HG03354 (cell line): ENCODE data around the gene TMEM181.
"Not testable (repeated sequence)": the region's sequence is repeated elsewhere in the genome, so short reads cannot be mapped to it uniquely, and the experiment has no call there.

Source experiments
- ATAC-seq: cut with Tn5 transposase; IDR thresholded peaks from one replicate; pipeline ENCODE4 v1.9.1; 2021; ENCODE audit warnings: mild to moderate bottlenecking; ENCODE audit not compliant: unreplicated experiment, poor library complexity, severe bottlenecking

The TMEM181 gene, protein sequence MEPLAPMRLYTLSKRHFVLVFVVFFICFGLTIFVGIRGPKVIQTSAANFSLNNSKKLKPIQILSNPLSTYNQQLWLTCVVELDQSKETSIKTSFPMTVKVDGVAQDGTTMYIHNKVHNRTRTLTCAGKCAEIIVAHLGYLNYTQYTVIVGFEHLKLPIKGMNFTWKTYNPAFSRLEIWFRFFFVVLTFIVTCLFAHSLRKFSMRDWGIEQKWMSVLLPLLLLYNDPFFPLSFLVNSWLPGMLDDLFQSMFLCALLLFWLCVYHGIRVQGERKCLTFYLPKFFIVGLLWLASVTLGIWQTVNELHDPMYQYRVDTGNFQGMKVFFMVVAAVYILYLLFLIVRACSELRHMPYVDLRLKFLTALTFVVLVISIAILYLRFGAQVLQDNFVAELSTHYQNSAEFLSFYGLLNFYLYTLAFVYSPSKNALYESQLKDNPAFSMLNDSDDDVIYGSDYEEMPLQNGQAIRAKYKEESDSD

DNA sequence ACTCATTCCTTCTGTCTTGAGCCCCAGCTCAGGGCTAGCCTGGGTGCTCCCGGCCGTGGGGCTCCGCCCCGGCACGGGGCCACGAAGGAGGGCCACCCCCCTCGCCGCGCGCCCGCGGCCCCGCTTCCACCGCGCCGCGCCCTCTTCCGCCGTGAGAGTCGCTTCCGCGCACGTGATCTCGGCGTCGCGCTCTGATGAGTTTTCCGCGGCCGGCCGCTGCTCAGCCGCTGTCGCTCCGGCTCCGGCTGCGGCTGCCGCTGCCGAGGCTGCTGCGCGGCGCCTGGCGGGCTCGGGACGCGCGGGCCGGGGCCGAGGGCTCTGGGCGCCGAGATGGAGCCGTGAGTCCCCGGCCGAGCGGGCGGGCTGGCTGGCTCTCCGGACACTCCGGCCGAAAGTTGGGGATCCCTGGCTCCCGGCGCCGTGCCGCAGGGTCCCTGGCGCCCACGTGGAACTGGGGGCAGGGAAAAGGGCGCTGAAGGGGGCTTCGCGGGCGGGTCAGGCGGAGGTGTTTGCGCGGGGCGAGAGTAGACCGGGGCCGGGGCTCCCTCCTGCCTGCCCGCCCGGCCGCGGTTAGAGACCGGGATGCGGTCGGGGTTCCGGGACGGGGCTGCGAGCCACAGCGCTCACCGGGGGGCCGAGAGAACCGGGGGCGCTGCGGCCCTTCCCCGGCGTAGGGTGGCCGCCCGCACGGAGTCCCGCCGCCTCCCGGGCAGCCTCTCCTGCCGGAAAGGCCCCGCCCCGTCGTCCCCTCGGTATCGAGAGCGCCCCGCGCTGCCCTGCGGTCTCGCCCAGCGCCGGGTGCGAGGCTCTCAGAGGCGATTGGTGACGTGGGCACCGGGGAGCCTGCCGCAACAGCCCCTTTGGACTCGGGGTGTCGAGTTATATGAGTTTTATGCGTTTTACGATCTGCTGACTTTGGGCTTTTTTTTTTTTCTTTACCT, at the start of gene TMEM181:
Gene TMEM181, plus strand, starts transcription at position 197 of the 941 bp plus-strand sequence. Its CDS starts 134 bp downstream, at position 331.
- ATAC-seq, result peak; percentile 90

DNA sequence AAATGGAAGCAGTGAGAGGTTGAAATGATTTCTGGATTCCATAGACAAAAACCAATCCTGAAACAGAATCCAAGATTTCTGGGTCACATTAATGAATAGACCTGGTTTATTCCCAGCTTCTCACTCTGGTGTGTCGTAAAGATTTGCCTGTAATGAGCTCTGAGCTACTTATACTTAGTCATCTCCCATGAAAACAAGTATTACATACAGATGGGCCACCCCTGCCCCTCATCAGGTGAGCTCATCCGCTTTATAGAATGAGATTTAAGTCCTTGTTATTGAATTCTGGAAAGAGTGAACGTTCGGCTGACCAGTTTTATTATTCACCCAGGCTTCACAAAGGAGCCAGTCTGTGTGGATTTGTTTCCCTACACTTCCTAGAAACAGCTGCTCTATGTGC, 47.1 kb upstream of the TMEM181 start:
- no peak for ATAC-seq

DNA sequence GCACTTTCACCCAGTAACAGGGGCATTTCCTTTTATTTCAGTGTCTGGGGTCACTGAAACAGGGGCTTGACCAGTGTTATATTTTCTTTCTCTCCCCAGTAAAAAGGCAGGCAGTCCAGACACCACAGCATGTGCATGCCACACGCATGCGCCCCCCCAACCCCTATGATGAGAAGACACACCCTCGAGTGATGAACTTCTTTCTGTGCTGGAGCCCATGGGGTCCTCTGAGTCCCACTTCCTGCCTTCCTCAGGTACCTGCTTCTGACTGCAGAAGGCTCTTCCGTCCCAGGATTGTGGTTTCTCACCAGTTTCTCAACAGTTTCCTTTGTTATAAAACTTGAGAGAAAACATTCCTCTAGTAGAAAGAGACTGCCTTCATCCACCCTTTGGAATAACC, 45.7 kb upstream of the TMEM181 start:
- no peak for ATAC-seq

DNA sequence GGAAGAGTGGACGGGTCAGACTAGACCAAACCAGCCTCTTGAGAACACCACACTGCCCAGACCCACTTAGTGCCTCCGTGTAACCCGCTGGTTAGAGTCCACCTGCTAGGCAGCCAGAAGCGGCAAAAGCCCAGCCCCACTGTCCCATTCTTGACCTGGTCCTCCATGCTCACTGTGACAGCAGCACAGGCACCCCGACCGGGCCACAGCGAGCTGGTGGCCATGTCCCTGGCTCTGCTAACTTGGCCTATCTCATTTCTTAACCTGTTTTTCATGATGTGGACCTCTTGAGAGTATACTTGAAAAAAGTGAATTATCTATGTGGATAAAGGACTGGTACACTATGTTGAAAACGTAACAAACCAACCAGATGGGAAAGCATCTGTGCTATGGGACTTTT, 44.9 kb upstream of the TMEM181 start:
- no peak for ATAC-seq

DNA sequence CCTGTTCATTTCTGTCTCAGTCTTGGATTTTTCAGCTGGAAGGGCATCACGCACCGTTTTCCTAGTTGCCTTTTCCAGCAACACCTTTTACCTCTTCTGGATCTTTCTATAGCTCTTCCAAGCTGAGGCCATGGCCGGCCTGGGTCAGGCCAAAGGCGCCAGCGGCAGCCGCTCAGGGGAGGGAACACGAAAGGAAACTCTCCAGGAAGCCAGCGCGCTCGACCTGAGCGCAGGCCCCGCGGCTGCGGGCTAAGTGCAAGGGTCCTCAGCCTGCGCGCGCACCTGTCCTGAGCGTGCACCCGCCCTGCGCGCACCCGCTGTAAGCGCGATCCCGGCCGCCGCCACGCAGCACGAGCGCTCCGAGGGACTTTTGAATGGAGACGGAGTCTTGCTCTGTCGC, 43.8 kb upstream of the TMEM181 start:
- ATAC-seq, result no peak

DNA sequence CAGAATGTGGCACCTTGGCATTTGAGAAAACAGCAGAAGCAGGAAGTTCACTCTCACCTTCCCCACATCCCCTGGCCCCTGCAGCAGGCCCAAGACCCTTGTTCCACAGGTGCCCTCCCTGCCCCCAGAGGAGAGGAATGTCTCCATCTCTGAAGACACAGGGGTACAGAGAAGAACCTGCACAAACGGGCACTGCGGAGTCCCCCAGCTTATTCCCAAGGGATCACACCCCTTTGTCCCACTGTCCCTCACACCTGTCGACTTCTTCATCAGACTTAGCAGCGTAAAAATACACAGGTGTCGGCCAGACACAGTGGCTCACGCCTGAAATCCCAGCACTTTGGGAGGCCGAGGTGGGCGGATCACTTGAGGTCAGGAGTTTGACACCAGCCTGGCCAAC, 42.9 kb upstream of the TMEM181 start:
- ATAC-seq, result no peak

DNA sequence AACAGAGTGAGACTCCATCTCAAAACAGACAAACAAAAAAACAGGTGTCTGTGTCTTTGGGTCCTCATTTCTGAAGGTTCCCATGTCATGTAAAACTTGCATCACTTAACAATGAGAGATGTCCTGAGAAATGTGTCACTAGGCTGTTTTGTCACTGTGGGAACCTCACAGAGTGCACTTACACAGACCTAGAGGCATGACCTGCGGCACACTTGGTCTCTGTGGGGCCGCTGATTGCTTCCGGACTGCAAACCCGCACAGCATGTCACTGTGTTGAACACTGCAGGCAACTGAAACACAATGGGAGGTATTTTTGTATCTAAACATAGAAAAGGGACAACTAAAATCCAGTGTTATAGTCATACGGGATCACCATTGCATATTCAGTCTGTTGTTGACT, 42.3 kb upstream of the TMEM181 start:
- peak; percentile 79 for ATAC-seq

DNA sequence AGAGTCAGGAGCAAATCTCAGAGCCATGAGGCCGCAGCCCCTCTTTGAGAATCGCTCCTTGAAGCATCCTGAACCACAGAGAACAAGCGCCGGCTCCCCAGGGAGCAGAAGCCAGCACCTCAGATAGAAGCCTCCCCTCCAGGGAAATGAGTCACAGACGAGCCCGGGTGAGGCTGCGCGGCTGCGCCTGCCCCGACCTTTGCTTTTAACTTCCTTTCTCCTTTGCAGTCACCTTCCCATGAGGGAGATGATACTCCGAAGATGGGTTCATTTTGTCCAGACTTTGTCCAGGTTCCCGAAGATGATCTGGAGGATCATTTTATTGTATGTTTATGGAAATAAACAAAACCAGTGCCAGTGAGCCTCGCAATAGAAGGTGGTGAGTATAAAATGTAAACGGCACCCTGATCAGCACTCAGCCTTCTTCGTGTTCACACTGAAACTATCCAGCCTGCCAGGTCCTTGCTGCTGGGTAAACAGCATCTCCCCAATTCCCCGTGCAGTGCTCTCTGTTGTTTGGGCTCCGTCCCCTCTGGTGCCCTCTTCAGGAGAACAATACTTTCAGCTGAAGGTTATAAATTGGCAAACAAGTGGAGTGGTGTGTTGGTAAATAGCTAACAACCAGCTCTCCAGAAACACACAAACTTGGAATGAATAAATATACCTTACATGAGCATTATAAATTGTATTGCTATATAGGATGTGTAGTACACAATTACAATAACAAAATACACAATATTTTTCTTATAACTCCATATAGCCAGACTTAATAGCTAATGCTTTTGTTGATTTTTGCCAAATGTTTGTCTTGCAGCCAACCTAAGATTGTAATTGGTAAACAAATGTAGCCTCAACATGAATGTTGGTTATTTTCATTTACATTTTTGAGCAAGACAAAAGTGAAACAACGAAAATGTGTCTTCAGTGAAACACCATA, 41.4 kb upstream of the TMEM181 start:
- peak; percentile 71 for ATAC-seq

GRCh38 chr6:158519300-158519699, 40.6 kb upstream of the TMEM181 start:
- no peak for ATAC-seq

GRCh38 chr6:158519761-158520160, 40.1 kb upstream of the TMEM181 start:
- no peak for ATAC-seq

DNA sequence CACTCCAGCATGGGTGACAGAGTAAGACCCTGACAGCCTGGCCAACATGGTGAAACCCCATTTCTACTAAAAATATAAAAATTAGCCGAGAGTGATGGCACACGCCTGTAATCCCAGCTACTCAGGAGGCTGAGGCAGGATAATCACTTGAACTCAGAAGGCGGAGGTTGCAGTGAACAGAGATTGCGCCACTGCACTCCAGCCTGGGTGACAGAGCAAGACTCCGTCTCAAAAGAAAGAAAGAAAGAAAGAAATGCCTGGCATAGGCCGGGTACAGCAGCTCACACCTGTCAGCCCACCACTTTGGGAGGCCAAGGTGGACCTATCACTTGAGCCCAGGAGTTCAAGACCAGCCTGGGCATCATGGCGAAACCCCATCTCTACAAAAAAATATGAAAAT, 38.9 kb upstream of the TMEM181 start:
- not testable (repeated sequence) for ATAC-seq

DNA sequence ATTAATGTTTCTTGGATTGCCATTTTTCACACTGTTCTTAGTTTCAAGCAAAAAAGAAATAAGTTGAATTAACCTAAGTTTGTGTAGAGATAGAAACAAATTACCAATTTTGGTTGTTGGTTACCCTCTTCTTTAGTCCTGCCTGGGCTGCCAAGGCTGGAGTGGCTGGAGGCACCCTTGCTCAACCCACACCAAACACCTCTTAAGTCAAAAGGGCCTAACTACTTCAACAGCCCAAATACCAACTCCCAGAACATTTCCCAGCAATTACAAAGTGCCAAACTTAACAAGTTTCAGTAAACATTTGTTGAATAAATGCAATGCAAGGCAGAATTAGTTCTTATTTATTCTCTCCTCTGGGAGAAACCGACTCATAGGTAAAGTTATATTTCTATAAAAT, 38.1 kb upstream of the TMEM181 start:
- ATAC-seq, result no peak

DNA sequence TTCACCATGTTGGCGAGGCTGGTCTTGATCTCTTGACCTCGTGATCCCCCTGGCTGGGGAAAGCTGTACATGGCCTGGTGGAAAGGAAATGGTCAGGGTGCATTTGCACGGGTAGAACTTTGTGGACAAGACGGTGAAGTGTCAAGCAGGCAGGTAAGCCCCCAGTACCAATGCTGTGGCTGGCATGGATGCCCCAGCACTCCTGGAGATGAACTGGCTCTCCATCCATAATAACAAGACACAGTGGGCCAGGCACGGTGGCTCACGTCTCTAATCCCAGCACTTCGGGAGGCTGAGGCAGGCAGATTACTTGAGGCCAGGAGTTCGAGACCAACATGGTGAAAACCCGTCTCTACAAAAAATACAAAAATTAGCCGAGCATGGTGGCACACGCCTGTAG, 37.3 kb upstream of the TMEM181 start:
- ATAC-seq, result no peak

DNA sequence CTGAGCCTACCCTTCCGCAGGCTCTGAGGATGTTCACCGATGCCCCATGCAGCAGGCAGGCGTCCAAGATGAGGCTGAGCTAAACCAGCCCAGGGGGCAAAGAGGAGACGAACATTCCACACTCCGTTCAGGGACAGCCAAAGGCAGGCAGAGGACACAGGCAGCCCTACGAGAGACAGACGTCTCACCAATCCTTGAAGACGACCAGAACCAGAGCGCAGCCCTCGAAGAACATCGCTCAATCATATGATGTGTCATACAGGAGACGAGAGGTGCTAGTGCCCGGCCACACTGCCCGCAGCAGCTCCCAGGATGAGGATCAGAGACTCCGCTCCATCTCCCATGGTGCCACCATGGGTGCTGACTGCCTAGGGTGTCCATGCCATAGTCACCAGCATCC, 35.6 kb upstream of the TMEM181 start:
- ATAC-seq, result no peak

GRCh38 chr6:158527858-158528257, 32.0 kb upstream of the TMEM181 start:
- ATAC-seq, result not testable (repeated sequence)

DNA sequence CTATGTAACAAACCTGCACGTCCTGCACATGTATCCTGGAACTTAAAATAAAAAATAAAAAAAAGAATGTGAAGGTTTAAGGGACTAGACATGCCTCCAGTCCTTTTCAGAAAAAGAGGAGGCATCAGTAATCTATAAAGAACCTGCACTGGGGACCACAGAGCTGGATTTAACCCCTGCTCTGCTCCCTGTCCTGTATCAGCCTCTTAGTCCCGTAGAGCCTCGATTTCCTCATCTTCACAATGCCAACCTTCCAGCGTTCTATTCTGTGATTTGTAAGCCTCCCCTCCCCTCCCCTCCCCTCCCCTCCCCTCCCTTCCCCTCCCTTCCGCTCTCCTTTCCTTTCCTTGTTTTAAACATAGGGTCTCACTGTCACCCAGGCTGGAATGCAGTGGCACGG, 31.1 kb upstream of the TMEM181 start:
- ATAC-seq, result no peak

DNA sequence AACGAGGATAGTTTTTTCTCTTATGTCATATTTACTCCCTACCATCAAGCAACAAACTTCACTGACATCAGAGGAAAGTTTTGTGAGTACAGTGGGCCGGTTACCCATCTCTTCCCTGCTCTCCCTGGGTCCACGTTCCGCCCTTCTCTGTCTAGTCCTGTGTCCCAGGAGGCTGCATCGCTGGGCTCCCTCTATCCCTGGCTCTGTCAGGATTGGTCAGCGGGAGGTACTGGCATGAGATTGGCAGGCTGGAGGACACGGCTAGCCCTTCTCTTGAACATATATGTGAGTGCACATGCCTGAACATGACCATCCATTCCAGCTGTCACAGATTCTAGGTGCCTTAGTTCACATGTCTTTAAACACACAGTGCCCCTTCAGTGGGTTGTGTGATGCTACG, 30.3 kb upstream of the TMEM181 start:
- ATAC-seq, result no peak

GRCh38 chr6:158531566-158531965, 28.3 kb upstream of the TMEM181 start:
- ATAC-seq, result no peak

DNA sequence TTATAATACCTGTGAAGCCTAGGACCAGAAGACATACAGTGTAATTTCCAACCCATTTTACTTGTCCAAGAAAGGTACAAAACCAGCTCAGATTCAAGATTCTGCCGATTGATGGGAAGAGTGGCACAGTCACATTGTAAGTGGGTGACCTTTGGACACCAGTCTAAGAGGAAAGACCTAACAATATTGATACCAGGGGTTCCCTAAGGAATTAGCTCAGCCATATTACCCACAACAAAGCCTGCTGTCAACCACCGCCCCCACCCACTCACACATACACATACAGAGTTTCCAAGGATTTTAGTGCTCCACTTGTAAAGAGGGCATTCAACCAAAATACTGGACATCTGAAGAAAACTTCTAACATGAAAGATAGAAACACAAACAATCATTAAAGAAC, 27.9 kb upstream of the TMEM181 start:
- no peak for ATAC-seq
